Loucy (cell line): ENCODE data around the gene SLC22A23.

Experiments used
- H2AFZ ChIP-seq: fragments of 200-600 bp; sonication (generic); 2 replicates; pipeline ENCODE4 v1.6.0; 2016; ENCODE audit warnings: antibody characterized with exemption, mild to moderate bottlenecking, low read length, moderate library complexity
- H3F3A ChIP-seq: fragments of 200-600 bp; 2 replicates; pipeline ENCODE4 v1.6.0; 2016; ENCODE audit warnings: antibody characterized with exemption, low read depth, mild to moderate bottlenecking
- H3K27me3 ChIP-seq: fragments of 200-600 bp; sonication (generic); 2 replicates; pipeline ENCODE4 v1.6.1; 2014; ENCODE audit warnings: low read length, mild to moderate bottlenecking; ENCODE audit not compliant: insufficient read depth, poor library complexity, severe bottlenecking
- H3K36me3 ChIP-seq: fragments of 200-600 bp; sonication (generic); 2 replicates; pipeline ENCODE4 v1.6.1; 2016; ENCODE audit warnings: low read length; ENCODE audit not compliant: insufficient read depth
- H3K4me1 ChIP-seq: fragments of 200-600 bp; sonication (generic); 2 replicates; pipeline ENCODE4 v1.5.1; 2014; ENCODE audit warnings: low read length, mild to moderate bottlenecking; ENCODE audit not compliant: insufficient read depth, poor library complexity, severe bottlenecking
- H3K4me2 ChIP-seq: fragments of 200-600 bp; sonication (generic); 2 replicates; pipeline ENCODE4 v1.6.0; 2014; ENCODE audit warnings: antibody characterized with exemption, low read length, low read depth, mild to moderate bottlenecking; ENCODE audit not compliant: poor library complexity, severe bottlenecking
- H3K4me3 ChIP-seq: fragments of 200-600 bp; sonication (generic); 2 replicates; pipeline ENCODE4 v1.5.1; 2014; ENCODE audit warnings: low read length, mild to moderate bottlenecking, mixed read lengths; ENCODE audit not compliant: poor library complexity, severe bottlenecking
- H3K79me2 ChIP-seq: fragments of 200-600 bp; sonication (generic); 2 replicates; pipeline ENCODE4 v1.6.1; 2014; ENCODE audit warnings: low read length; ENCODE audit not compliant: insufficient read depth
- H3K9ac ChIP-seq: fragments of 200-600 bp; sonication (generic); 2 replicates; pipeline ENCODE4 v1.6.0; 2014; ENCODE audit warnings: mild to moderate bottlenecking, low read depth, low read length, moderate library complexity; ENCODE audit not compliant: poor library complexity, severe bottlenecking
- H3K9me2 ChIP-seq: fragments of 200-600 bp; sonication (generic); replicated peaks from 2 replicates; pipeline ENCODE4 v1.6.1; 2016; ENCODE audit warnings: low read depth, low read length, mixed read lengths
- H3K9me3 ChIP-seq: fragments of 200-600 bp; sonication (generic); 2 replicates; pipeline ENCODE4 v1.6.1; 2014; ENCODE audit warnings: mild to moderate bottlenecking, antibody characterized with exemption, low read length, low read depth; ENCODE audit not compliant: insufficient read depth
- H4K20me1 ChIP-seq: fragments of 200-600 bp; sonication (generic); 2 replicates; pipeline ENCODE4 v1.6.0; 2014; ENCODE audit warnings: antibody characterized with exemption, low read length, mild to moderate bottlenecking; ENCODE audit not compliant: insufficient read depth, poor library complexity, severe bottlenecking
- EZH2phosphoT487 ChIP-seq: fragments of 200-600 bp; IDR thresholded peaks from 2 replicates; pipeline ENCODE4 v1.6.1; 2018; ENCODE audit warnings: antibody characterized with exemption, mild to moderate bottlenecking, moderate library complexity, borderline replicate concordance
- TF ChIP-seq, protein P1 (sequence below): fragments of 200-600 bp; sonication (generic); conservative IDR thresholded peaks from 2 replicates; pipeline ENCODE4 v1.5.1; 2014; ENCODE audit warnings: mild to moderate bottlenecking, antibody characterized with exemption, low read length

The SLC22A23 gene

GRCh38 chr6:3341467-3341866 is 115.4 kb downstream of the SLC22A23 start:
- no peaks in the 10 kb centered on the region for H4K20me1 ChIP-seq
- H3K36me3 ChIP-seq = no peaks in the 10 kb centered on the region
- H3K79me2 ChIP-seq = no peaks in the 10 kb centered on the region
- no peak overlapping the region for H3K4me3 ChIP-seq
- H3K4me2 ChIP-seq = no peak overlapping the region
- no peaks in the 10 kb centered on the region for H3K9me3 ChIP-seq
- no peak for TF ChIP-seq EZH2phosphoT487
- TF ChIP-seq, protein P1, sequence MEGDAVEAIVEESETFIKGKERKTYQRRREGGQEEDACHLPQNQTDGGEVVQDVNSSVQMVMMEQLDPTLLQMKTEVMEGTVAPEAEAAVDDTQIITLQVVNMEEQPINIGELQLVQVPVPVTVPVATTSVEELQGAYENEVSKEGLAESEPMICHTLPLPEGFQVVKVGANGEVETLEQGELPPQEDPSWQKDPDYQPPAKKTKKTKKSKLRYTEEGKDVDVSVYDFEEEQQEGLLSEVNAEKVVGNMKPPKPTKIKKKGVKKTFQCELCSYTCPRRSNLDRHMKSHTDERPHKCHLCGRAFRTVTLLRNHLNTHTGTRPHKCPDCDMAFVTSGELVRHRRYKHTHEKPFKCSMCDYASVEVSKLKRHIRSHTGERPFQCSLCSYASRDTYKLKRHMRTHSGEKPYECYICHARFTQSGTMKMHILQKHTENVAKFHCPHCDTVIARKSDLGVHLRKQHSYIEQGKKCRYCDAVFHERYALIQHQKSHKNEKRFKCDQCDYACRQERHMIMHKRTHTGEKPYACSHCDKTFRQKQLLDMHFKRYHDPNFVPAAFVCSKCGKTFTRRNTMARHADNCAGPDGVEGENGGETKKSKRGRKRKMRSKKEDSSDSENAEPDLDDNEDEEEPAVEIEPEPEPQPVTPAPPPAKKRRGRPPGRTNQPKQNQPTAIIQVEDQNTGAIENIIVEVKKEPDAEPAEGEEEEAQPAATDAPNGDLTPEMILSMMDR = no peak
- no peak overlapping the region for H3K9ac ChIP-seq
- H3K4me1 ChIP-seq = peaks cover 19% of the 10 kb centered on the region
- H2AFZ ChIP-seq = no peak overlapping the region
- no peaks in the 10 kb centered on the region for H3K9me2 ChIP-seq
- H3F3A ChIP-seq = no peaks in the 10 kb centered on the region
- H3K27me3 ChIP-seq = no peaks in the 10 kb centered on the region

DNA sequence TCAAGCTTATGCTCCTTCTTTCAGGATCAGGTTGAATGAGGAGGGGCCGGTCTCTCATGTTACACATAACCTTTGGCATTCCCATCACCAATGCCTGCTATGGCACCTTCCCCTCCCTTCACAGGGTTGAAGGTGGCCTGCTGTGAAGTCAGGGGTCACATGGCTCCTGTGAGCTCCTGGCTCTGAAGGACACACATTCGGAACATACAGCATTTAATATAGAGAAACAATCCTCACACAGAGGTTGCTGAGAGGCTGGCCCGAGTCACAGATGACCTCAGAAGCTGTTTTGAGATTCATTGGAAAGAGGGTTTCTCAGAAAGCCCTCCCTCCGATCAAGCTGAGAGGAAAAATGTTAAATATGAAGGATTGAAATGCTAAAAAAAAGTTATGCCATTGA is 116.0 kb downstream of the SLC22A23 start:
- Histone ChIP-seq H4K20me1 (no peaks in the 10 kb centered on the region), H3K9me2 (no peaks in the 10 kb centered on the region), H3K27me3 (no peaks in the 10 kb centered on the region), H3K4me1 (peaks cover 19% of the 10 kb centered on the region), H3F3A (no peaks in the 10 kb centered on the region), H2AFZ (no peak overlapping the region), H3K9ac (no peak overlapping the region), H3K4me3 (no peak overlapping the region), H3K9me3 (no peaks in the 10 kb centered on the region), H3K79me2 (no peaks in the 10 kb centered on the region), H3K4me2 (no peak overlapping the region), H3K36me3 (no peaks in the 10 kb centered on the region)
- TF ChIP-seq EZH2phosphoT487 = no peak
- TF ChIP-seq, protein P1 = no peak

- Histone ChIP-seq H3K79me2 (no peaks in the 10 kb centered on the region), H3K4me3 (no peak overlapping the region), H2AFZ (no peak overlapping the region), H3K9me3 (no peaks in the 10 kb centered on the region), H4K20me1 (no peaks in the 10 kb centered on the region), H3K9me2 (no peaks in the 10 kb centered on the region), H3K4me1 (peaks cover 19% of the 10 kb centered on the region), H3K27me3 (no peaks in the 10 kb centered on the region), H3K4me2 (no peak overlapping the region), H3K36me3 (no peaks in the 10 kb centered on the region), H3K9ac (no peak overlapping the region), H3F3A (no peaks in the 10 kb centered on the region)
- TF ChIP-seq, protein P1 = no peak
Observed at GRCh38 chr6:3340358-3340802, 116.5 kb downstream of the SLC22A23 start.
